ENCODE data around the gene ATPAF1.

The ATPAF1 gene

DNA sequence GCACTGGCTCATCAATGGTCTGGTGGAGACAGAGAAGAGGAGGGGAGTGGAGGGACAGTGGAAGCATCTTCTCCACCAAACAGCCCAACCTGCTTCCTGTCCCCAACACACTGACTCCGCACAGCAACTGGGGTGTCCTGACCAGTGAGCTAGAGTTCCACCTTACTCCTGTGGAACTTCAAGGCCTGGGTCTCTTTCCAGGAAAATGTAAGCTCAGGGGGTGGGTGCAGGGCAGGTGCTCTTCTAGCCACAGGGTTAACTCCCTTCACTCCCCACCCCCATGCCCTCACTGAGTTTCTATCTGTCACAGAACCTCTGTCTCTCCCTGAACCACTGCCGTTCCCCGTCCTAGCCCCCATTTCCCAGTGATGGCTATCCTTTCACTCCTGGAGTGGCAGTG is 52.4 kb downstream of the ATPAF1 start:
- Histone ChIP-seq H3K4me3 (ENCODE audit: low read length) (peak overlapping the region; percentile 78), H4K20me1 (ENCODE audit: control insufficient read depth, insufficient read depth, low read depth, low read length) (no peaks in the 10 kb centered on the region), H3F3A (ENCODE audit: control insufficient read depth, insufficient read depth) (peaks cover 8% of the 10 kb centered on the region), H3K36me3 (ENCODE audit: control insufficient read depth, low read length) (no peaks in the 10 kb centered on the region), H3K27ac (ENCODE audit: low read depth, low read length) (no peak overlapping the region), H3K9me3 (ENCODE audit: control insufficient read depth, insufficient read depth, low read length) (no peaks in the 10 kb centered on the region), H3K9me2 (replicated peaks; ENCODE audit: control insufficient read depth, low read length) (no peaks in the 10 kb centered on the region), H3K79me2 (ENCODE audit: control insufficient read depth, low read length) (no peaks in the 10 kb centered on the region), H3K27me3 (ENCODE audit: control insufficient read depth, low read length) (peaks cover 16% of the 10 kb centered on the region), H3K4me1 (ENCODE audit: control insufficient read depth, low read length) (peaks cover 50% of the 10 kb centered on the region), H3K4me2 (ENCODE audit: low read length) (peak overlapping the region; percentile 93)
- no peak for TF ChIP-seq EZH2phosphoT487 (IDR thresholded peaks at IDR 0.05; ENCODE audit: borderline replicate concordance, low read length)
- TF ChIP-seq, protein P1, sequence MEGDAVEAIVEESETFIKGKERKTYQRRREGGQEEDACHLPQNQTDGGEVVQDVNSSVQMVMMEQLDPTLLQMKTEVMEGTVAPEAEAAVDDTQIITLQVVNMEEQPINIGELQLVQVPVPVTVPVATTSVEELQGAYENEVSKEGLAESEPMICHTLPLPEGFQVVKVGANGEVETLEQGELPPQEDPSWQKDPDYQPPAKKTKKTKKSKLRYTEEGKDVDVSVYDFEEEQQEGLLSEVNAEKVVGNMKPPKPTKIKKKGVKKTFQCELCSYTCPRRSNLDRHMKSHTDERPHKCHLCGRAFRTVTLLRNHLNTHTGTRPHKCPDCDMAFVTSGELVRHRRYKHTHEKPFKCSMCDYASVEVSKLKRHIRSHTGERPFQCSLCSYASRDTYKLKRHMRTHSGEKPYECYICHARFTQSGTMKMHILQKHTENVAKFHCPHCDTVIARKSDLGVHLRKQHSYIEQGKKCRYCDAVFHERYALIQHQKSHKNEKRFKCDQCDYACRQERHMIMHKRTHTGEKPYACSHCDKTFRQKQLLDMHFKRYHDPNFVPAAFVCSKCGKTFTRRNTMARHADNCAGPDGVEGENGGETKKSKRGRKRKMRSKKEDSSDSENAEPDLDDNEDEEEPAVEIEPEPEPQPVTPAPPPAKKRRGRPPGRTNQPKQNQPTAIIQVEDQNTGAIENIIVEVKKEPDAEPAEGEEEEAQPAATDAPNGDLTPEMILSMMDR (IDR thresholded peaks at IDR 0.05; ENCODE audit: low read depth, low read length, poor library complexity, severe bottlenecking): no peak

DNA sequence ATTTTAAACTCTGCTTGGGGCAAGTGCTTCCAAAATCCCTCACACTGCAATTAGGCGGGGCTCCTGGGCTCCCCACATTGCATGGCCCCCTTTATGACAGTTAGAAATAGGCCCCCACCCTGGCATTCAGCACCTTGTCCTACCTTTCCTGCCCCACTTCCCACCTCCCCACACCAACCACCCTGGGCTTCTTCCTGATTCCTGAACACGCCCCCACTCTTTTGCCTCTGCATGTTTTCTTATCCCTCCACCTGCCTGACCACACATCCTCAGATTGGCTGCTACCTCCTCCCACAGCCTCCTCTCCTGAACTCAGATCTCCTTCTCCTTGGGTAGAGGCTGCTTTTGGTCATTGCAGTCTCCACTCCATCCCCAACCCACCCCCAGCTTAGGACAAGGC is 53.1 kb downstream of the ATPAF1 start:
- no peak overlapping the region for H3K4me3 ChIP-seq (ENCODE audit: low read length)

DNA sequence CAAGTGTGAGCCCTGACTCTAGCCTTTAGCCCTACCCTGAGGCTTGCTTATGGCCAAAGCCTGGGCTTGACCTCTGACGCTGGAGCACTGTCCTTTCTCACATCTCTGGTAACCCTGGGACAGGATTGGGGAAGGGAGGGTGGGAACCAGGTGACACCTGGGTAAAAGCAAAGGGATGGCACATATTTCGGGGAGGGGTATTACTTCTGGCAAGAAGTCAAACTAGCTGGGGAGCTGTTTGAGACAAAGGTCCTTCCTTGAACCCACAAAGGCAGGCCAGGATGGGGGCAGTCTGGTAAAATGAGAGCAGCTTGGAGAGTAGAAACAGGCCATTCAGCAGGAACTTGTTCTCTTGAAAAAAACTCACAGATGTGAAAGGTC is 53.6 kb downstream of the ATPAF1 start:
- Histone ChIP-seq H3F3A (ENCODE audit: control insufficient read depth, insufficient read depth) (peaks cover 8% of the 10 kb centered on the region), H3K27ac (ENCODE audit: low read depth, low read length) (no peak overlapping the region), H3K4me3 (ENCODE audit: low read length) (no peak overlapping the region), H3K9me2 (replicated peaks; ENCODE audit: control insufficient read depth, low read length) (no peaks in the 10 kb centered on the region), H3K27me3 (ENCODE audit: control insufficient read depth, low read length) (peaks cover 9% of the 10 kb centered on the region), H3K36me3 (ENCODE audit: control insufficient read depth, low read length) (no peaks in the 10 kb centered on the region), H3K79me2 (ENCODE audit: control insufficient read depth, low read length) (no peaks in the 10 kb centered on the region), H3K4me2 (ENCODE audit: low read length) (no peak overlapping the region), H3K9me3 (ENCODE audit: control insufficient read depth, insufficient read depth, low read length) (no peaks in the 10 kb centered on the region), H3K4me1 (ENCODE audit: control insufficient read depth, low read length) (peaks cover 49% of the 10 kb centered on the region), H4K20me1 (ENCODE audit: control insufficient read depth, insufficient read depth, low read depth, low read length) (no peaks in the 10 kb centered on the region)
- TF ChIP-seq, protein P1 (IDR thresholded peaks at IDR 0.05; ENCODE audit: low read depth, low read length, poor library complexity, severe bottlenecking): no peak
- TF ChIP-seq EZH2phosphoT487 (IDR thresholded peaks at IDR 0.05; ENCODE audit: borderline replicate concordance, low read length): no peak

More for the DNA sequence above, 53.1 kb downstream of the ATPAF1 start:
- Histone ChIP-seq H3K9me2 (replicated peaks; ENCODE audit: control insufficient read depth, low read length) (no peaks in the 10 kb centered on the region), H4K20me1 (ENCODE audit: control insufficient read depth, insufficient read depth, low read depth, low read length) (no peaks in the 10 kb centered on the region), H3K27ac (ENCODE audit: low read depth, low read length) (no peak overlapping the region), H3K27me3 (ENCODE audit: control insufficient read depth, low read length) (peaks cover 13% of the 10 kb centered on the region), H3K79me2 (ENCODE audit: control insufficient read depth, low read length) (no peaks in the 10 kb centered on the region), H3F3A (ENCODE audit: control insufficient read depth, insufficient read depth) (peaks cover 8% of the 10 kb centered on the region), H3K9me3 (ENCODE audit: control insufficient read depth, insufficient read depth, low read length) (no peaks in the 10 kb centered on the region), H3K4me2 (ENCODE audit: low read length) (peak overlapping the region; percentile 93), H3K36me3 (ENCODE audit: control insufficient read depth, low read length) (no peaks in the 10 kb centered on the region), H3K4me1 (ENCODE audit: control insufficient read depth, low read length) (peaks cover 50% of the 10 kb centered on the region)
- TF ChIP-seq, protein P1 (IDR thresholded peaks at IDR 0.05; ENCODE audit: low read depth, low read length, poor library complexity, severe bottlenecking): no peak
- no peak for TF ChIP-seq EZH2phosphoT487 (IDR thresholded peaks at IDR 0.05; ENCODE audit: borderline replicate concordance, low read length)
